ENCODE measurements around the gene THUMPD3. TPM values are rescaled to one million over a fixed set of nuclear protein-coding genes. Genes with fewer than 3 reads are reported as not detected.

THUMPD3 gene
- total RNA-seq, 1 experiment from 2014 or later, result 58.4 TPM

DNA sequence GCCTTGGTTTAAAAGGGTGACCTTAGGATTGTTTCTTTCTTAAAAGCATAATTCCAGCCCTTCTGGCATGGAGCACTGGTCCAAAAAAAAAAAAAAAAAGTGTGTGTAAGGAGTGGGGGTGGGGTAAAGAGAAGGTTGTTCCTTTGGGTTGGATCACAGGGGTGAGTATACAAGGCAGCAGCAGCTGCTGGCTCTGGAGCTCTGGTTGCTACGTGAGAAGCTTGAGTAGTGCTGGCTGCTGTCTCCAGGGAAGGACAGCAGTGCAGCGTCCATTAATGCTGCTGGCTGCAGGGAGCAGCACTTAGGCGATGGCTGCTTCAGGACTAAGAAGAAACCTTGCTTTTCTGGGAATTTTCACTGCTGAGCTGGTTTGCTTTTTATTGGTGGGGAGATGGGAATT is 36.9 kb downstream of the THUMPD3 start:
- Mint-ChIP-seq H3K4me3 (peak overlapping the region; percentile 99), H3K36me3 (ENCODE audit: insufficient read depth in 1 of 3, low read depth in 3 of 3) (peaks cover 21 to 25% (median 21%) of the 10 kb centered on the region in 3 experiments), H3K9me3 (no peaks in the 10 kb centered on the region; a peak in 1 of 5 replicates), H3K4me1 (peaks cover 65 to 69% of the 10 kb centered on the region in 2 experiments), H3K27me3 (ENCODE audit: low read depth) (no peaks in the 10 kb centered on the region), H3K27ac (peak overlapping the region; percentile 87 to 99 (median 98))
- Histone ChIP-seq H2AK5ac (ENCODE audit: insufficient read length, low read length) (no peak overlapping the region), H3K79me2 (ENCODE audit: insufficient read depth, low read length) (peaks cover 67% of the 10 kb centered on the region), H3K4me1 (ENCODE audit: insufficient read depth, low read length) (peaks cover 4% of the 10 kb centered on the region), H3K4ac (ENCODE audit: low read depth, low read length) (no peak overlapping the region), H2AFZ (ENCODE audit: low read length) (no peak overlapping the region), H2BK120ac (ENCODE audit: low read depth, low read length, poor library complexity, severe bottlenecking) (no peak overlapping the region), H3K23ac (ENCODE audit: insufficient read length, low read depth, low read length) (no peak overlapping the region), H2BK5ac (ENCODE audit: insufficient read length, low read length) (no peak overlapping the region), H3K14ac (ENCODE audit: insufficient read depth, low read length) (no peak overlapping the region), H2BK12ac (ENCODE audit: insufficient read length, low read depth, low read length) (no peak overlapping the region), H2BK15ac (ENCODE audit: low read depth, low read length) (no peak overlapping the region), H3K9me3 (ENCODE audit: control insufficient read depth, low read depth, low read length) (no peaks in the 10 kb centered on the region), H4K8ac (replicated peaks; ENCODE audit: insufficient read length, low read depth, low read length) (no peak overlapping the region), H3K18ac (ENCODE audit: insufficient read length, low read depth, low read length) (no peak overlapping the region), H3K27ac (ENCODE audit: insufficient read length, low read depth, low read length) (no peak overlapping the region), H4K5ac (ENCODE audit: insufficient read length, low read depth, low read length) (no peak overlapping the region), H3K23me2 (ENCODE audit: insufficient read length, low read depth, low read length, poor library complexity, severe bottlenecking) (peaks cover 16% of the 10 kb centered on the region), H4K91ac (ENCODE audit: insufficient read length, low read depth, low read length) (no peak overlapping the region), H3K9ac (ENCODE audit: extremely low read depth, insufficient read length, low read length) (no peak overlapping the region), H3T11ph (ENCODE audit: low read length) (no peak overlapping the region), H3K56ac (ENCODE audit: insufficient read length, low read depth, low read length) (no peak overlapping the region), H4K20me1 (ENCODE audit: control insufficient read depth, insufficient read depth, insufficient read length) (peaks cover 2% of the 10 kb centered on the region), H3K79me1 (ENCODE audit: insufficient read depth, low read depth, low read length, poor library complexity, severe bottlenecking) (no peaks in the 10 kb centered on the region), H2BK20ac (ENCODE audit: low read depth, low read length, poor library complexity, severe bottlenecking) (no peak overlapping the region), H3K4me2 (ENCODE audit: insufficient read depth, insufficient read length, low read length) (peak overlapping the region; percentile 97), H3K27me3 (ENCODE audit: insufficient read depth, low read length) (no peaks in the 10 kb centered on the region)
- DNase-seq, result peak; percentile 82
- WGBS (ENCODE audit: extremely low coverage, insufficient read length, low lambda C conversion rate), result no CpG with 5 or more reads among the region's 3 CpGs
- TF ChIP-seq, protein P1, sequence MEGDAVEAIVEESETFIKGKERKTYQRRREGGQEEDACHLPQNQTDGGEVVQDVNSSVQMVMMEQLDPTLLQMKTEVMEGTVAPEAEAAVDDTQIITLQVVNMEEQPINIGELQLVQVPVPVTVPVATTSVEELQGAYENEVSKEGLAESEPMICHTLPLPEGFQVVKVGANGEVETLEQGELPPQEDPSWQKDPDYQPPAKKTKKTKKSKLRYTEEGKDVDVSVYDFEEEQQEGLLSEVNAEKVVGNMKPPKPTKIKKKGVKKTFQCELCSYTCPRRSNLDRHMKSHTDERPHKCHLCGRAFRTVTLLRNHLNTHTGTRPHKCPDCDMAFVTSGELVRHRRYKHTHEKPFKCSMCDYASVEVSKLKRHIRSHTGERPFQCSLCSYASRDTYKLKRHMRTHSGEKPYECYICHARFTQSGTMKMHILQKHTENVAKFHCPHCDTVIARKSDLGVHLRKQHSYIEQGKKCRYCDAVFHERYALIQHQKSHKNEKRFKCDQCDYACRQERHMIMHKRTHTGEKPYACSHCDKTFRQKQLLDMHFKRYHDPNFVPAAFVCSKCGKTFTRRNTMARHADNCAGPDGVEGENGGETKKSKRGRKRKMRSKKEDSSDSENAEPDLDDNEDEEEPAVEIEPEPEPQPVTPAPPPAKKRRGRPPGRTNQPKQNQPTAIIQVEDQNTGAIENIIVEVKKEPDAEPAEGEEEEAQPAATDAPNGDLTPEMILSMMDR (conservative IDR thresholded peaks at IDR 0.05), result no peak; the same call in 2 of the 3 replicates
